HCT116 (cell line): ENCODE measurements around the gene SV2A. TPM values are rescaled to one million over a fixed set of nuclear protein-coding genes. Genes with fewer than 3 reads are reported as not detected.

Source experiments
- ATAC-seq: fragments of 200-7000 bp; cut with Tn5 transposase; 2 replicates; pipeline ENCODE4 v1.9.1; 2020; ENCODE audit warnings: mild to moderate bottlenecking, moderate library complexity
- BruUV-seq: library from RNA; stranded (reverse); fragments of 400-500 nt; replicated peaks from 2 replicates; lab custom pipeline; 2021; lab: Mats Ljungman, UMichigan
- CTCF ChIA-PET: fragments of 300-600 bp; sonication (Branson Sonifier 250); formaldehyde crosslinking; loops from one replicate; lab custom pipeline; 2021; ENCODE audit warnings: antibody characterized with exemption; lab: Charles Lee
- POLR2A ChIA-PET: fragments of 300-600, 350-600 bp; sonication (Branson Sonifier 250); formaldehyde crosslinking; loops from one replicate; lab custom pipeline; 2021; ENCODE audit warnings: antibody characterized with exemption; lab: Charles Lee
- RAD21 ChIA-PET, 2 experiments: fragments of 300-600 bp; sonication (Branson Sonifier 250); formaldehyde crosslinking; loops; one replicate each; lab custom pipeline; 2023; ENCODE audit warnings: low total read pairs in 2 of 2; ENCODE audit not compliant: uncharacterized antibody in 2 of 2, unreplicated experiment in 2 of 2, low non-redundant PET in 1 of 2; lab: Charles Lee
- DNase-seq: peaks from one replicate; pipeline ENCODE4 v3.0.0-alpha.2; 2010; ENCODE audit warnings: low read depth, low spot score
- H2AFZ ChIP-seq: fragments of 200-600 bp; shearing (Covaris generic), sonication (generic); 2 replicates; pipeline ENCODE4 v1.6.1; 2017; ENCODE audit warnings: low read depth, mixed run types, mixed read lengths, antibody characterized with exemption, low read length; ENCODE audit not compliant: poor library complexity, severe bottlenecking
- H3K27ac ChIP-seq: 2 replicates; pipeline ENCODE4 v1.5.1; 2012; ENCODE audit warnings: low read depth, low read length
- H3K27me3 ChIP-seq: fragments of 200-600 bp; sonication (generic); 2 replicates; pipeline ENCODE4 v1.6.1; 2016; ENCODE audit warnings: mixed run types, low read length, mixed read lengths; ENCODE audit not compliant: insufficient read depth
- H3K36me3 ChIP-seq, 2 experiments: fragments of 200-500 bp in 1 of 2; fragments of 200-600 bp in 1 of 2; sonication (Bioruptor generic) in 1 of 2; sonication (generic) in 1 of 2; 2 replicates each; pipeline versions ENCODE4 v1.5.1 to v1.6.1; 2014 to 2016; ENCODE audit warnings: low read length in 2 of 2, inconsistent platforms in 1 of 2, mixed read lengths in 1 of 2, mixed run types in 1 of 2; ENCODE audit not compliant: insufficient read depth in 2 of 2, control insufficient read depth in 1 of 2
- H3K4me1 ChIP-seq, 2 experiments: fragments of 200-600 bp in 1 of 2; sonication (generic) in 1 of 2; 2 replicates each; pipeline versions ENCODE4 v1.5.1 to v1.6.1; 2012 to 2017; ENCODE audit warnings: low read length in 2 of 2, inconsistent platforms in 1 of 2, mild to moderate bottlenecking in 1 of 2, mixed read lengths in 1 of 2, mixed run types in 1 of 2, moderate library complexity in 1 of 2; ENCODE audit not compliant: insufficient read depth in 2 of 2, control insufficient read depth in 1 of 2
- H3K4me2 ChIP-seq: fragments of 200-600 bp; sonication (generic); 2 replicates; pipeline ENCODE4 v1.6.1; 2017; ENCODE audit warnings: mixed run types, low read length, mixed read lengths
- H3K4me3 ChIP-seq, 2 experiments: fragments of 200-600 bp in 1 of 2; sonication (generic) in 1 of 2; replicated peaks in 1 of 2; 2 replicates each; pipeline ENCODE4 v1.5.1; 2011 to 2016; ENCODE audit warnings: low read length in 2 of 2, control low read depth in 1 of 2, low read depth in 1 of 2, mild to moderate bottlenecking in 1 of 2, mixed read lengths in 1 of 2, mixed run types in 1 of 2
- H3K79me2 ChIP-seq: fragments of 200-600 bp; sonication (generic); 2 replicates; pipeline ENCODE4 v1.6.1; 2017; ENCODE audit warnings: mild to moderate bottlenecking, mixed run types, low read length, moderate library complexity, mixed read lengths; ENCODE audit not compliant: insufficient read depth
- H3K9ac ChIP-seq: fragments of 200-600 bp; sonication (generic); 2 replicates; pipeline ENCODE4 v1.6.1; 2016; ENCODE audit warnings: low read length, mixed read lengths
- H3K9me2 ChIP-seq: fragments of 200-600 bp; sonication (generic), shearing (Covaris generic); 2 replicates; pipeline ENCODE4 v1.6.1; 2017; ENCODE audit warnings: mixed run types, mild to moderate bottlenecking, moderate library complexity; ENCODE audit not compliant: insufficient read depth
- H3K9me3 ChIP-seq, 2 experiments: fragments of 200-500 bp in 1 of 2; fragments of 200-600 bp in 1 of 2; sonication (Bioruptor generic) in 1 of 2; sonication (generic) in 1 of 2; 2 replicates each; pipeline ENCODE4 v1.6.1; 2014 to 2017; ENCODE audit warnings: low read length in 2 of 2, mixed read lengths in 2 of 2, inconsistent platforms in 1 of 2, low read depth in 1 of 2, mild to moderate bottlenecking in 1 of 2, mixed run types in 1 of 2, moderate library complexity in 1 of 2; ENCODE audit not compliant: control insufficient read depth in 1 of 2, insufficient read depth in 1 of 2
- H4K20me1 ChIP-seq: fragments of 200-600 bp; sonication (generic), shearing (Covaris generic); 2 replicates; pipeline ENCODE4 v1.6.1; 2017; ENCODE audit warnings: mixed run types, mild to moderate bottlenecking, moderate library complexity; ENCODE audit not compliant: insufficient read depth
- EGR1 ChIP-seq: IDR thresholded peaks from 2 replicates; pipeline ENCODE4 v1.6.1; 2012; ENCODE audit warnings: low read depth
- ELF1 ChIP-seq: IDR thresholded peaks from 2 replicates; pipeline ENCODE4 v1.6.1; 2012; ENCODE audit warnings: low read depth, borderline replicate concordance
- EZH2phosphoT487 ChIP-seq: fragments of 200-600 bp; IDR thresholded peaks from 2 replicates; pipeline ENCODE4 v1.6.1; 2018; ENCODE audit warnings: antibody characterized with exemption, borderline replicate concordance
- POLR2A ChIP-seq: IDR thresholded peaks from 2 replicates; pipeline ENCODE4 v1.7.0; 2011; ENCODE audit warnings: borderline replicate concordance; ENCODE audit not compliant: insufficient read depth, insufficient read length; ENCODE audit errors: extremely low read depth
- POLR2AphosphoS5 ChIP-seq: IDR thresholded peaks from 2 replicates; pipeline ENCODE4 v1.6.1; 2011; ENCODE audit warnings: mild to moderate bottlenecking, low read depth, low read length, moderate library complexity
- SP1 ChIP-seq: IDR thresholded peaks from 2 replicates; pipeline ENCODE4 v1.6.1; 2012; ENCODE audit warnings: low read depth
- TCF7L2 ChIP-seq: IDR thresholded peaks from 2 replicates; pipeline ENCODE4 v1.7.0; 2011; ENCODE audit warnings: borderline replicate concordance, inconsistent platforms; ENCODE audit not compliant: insufficient read depth, insufficient read length; ENCODE audit errors: extremely low read depth
- ZFX ChIP-seq: fragments of 450-650 bp; IDR thresholded peaks from 2 replicates; pipeline ENCODE4 v1.6.1; 2017
- intact Hi-C: fragments of 100-400 bp; cut with micrococcal nuclease; formaldehyde crosslinking; loops from 2 replicates; pipeline ENCODE4 v1.10.0; 2022
- total RNA-seq: library from RNA; stranded (reverse); gene quantifications from one replicate; pipeline ENCODE4 v1.2.1, GENCODE V29; 2021; ENCODE audit not compliant: unreplicated experiment
- TF ChIP-seq, protein P1 (sequence below): IDR thresholded peaks from 2 replicates; pipeline ENCODE4 v1.6.1; 2012
- TF ChIP-seq, protein P2 (sequence below): IDR thresholded peaks from 2 replicates; pipeline ENCODE4 v1.6.1; 2011; ENCODE audit warnings: mild to moderate bottlenecking, low read length, moderate library complexity; ENCODE audit not compliant: insufficient replicate concordance; ENCODE audit errors: extremely low read depth
- TF ChIP-seq, protein P3 (sequence below), 3 experiments: fragments of 200-600 bp in 1 of 3; sonication (generic) in 1 of 3; IDR thresholded peaks in 2 of 3; conservative IDR thresholded peaks in 1 of 3; 2 replicates each; pipeline ENCODE4 v1.5.1; 2012 to 2017; ENCODE audit warnings: low read depth in 2 of 3, low read length in 2 of 3, antibody characterized with exemption in 1 of 3, borderline replicate concordance in 1 of 3, control low read depth in 1 of 3, mild to moderate bottlenecking in 1 of 3, mixed read lengths in 1 of 3, mixed run types in 1 of 3, moderate library complexity in 1 of 3; ENCODE audit not compliant: insufficient read depth in 1 of 3

SV2A gene
- total RNA-seq, 1 experiment from 2014 or later = 0.15 TPM

DNA sequence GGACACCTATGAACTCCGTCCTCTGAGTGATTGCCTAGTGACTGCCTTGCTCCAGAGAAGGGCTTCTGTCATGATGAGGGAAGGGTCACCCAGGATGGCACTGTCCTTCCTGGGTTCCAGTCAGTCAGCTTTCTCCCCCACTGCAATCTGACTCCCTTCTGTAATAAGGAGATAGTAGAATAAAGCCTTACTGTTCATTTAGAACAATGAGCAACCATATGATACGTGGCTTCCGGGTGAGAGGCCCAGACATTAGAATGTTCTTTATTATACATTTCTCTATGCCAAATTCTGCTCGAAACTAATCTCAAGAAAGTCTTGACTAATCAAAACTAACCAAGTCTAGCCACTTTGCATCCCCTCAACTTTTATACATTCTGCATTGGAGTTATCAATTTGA, 27.6 kb upstream of the SV2A start:
- DNase-seq (no peak), ATAC-seq (no peak)
- Histone ChIP-seq H3K4me3 (no peak overlapping the region), H3K79me2 (no peaks in the 10 kb centered on the region), H3K4me2 (no peak overlapping the region), H3K9ac (no peak overlapping the region), H3K27ac (no peak overlapping the region), H3K9me3 (no peaks in the 10 kb centered on the region), H3K27me3 (no peaks in the 10 kb centered on the region), H2AFZ (no peak overlapping the region), H4K20me1 (no peaks in the 10 kb centered on the region), H3K9me2 (no peaks in the 10 kb centered on the region), H3K36me3 (peaks cover 4 to 10% of the 10 kb centered on the region in 2 experiments; a peak in 3 of 4 replicates), H3K4me1 (peaks cover 12 to 22% of the 10 kb centered on the region in 2 experiments)
- no peak for TF ChIP-seq EGR1
- TF ChIP-seq EZH2phosphoT487 = no peak
- TF ChIP-seq ELF1 = no peak
- TF ChIP-seq POLR2AphosphoS5 = no peak
- no peak for TF ChIP-seq POLR2A
- no peak for TF ChIP-seq SP1
- no peak for TF ChIP-seq TCF7L2
- TF ChIP-seq, protein P1, sequence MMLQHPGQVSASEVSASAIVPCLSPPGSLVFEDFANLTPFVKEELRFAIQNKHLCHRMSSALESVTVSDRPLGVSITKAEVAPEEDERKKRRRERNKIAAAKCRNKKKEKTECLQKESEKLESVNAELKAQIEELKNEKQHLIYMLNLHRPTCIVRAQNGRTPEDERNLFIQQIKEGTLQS = no peak
- TF ChIP-seq, protein P2, sequence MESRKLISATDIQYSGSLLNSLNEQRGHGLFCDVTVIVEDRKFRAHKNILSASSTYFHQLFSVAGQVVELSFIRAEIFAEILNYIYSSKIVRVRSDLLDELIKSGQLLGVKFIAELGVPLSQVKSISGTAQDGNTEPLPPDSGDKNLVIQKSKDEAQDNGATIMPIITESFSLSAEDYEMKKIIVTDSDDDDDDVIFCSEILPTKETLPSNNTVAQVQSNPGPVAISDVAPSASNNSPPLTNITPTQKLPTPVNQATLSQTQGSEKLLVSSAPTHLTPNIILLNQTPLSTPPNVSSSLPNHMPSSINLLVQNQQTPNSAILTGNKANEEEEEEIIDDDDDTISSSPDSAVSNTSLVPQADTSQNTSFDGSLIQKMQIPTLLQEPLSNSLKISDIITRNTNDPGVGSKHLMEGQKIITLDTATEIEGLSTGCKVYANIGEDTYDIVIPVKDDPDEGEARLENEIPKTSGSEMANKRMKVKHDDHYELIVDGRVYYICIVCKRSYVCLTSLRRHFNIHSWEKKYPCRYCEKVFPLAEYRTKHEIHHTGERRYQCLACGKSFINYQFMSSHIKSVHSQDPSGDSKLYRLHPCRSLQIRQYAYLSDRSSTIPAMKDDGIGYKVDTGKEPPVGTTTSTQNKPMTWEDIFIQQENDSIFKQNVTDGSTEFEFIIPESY = no peak
- no peak for TF ChIP-seq ZFX
- TF ChIP-seq, protein P3, sequence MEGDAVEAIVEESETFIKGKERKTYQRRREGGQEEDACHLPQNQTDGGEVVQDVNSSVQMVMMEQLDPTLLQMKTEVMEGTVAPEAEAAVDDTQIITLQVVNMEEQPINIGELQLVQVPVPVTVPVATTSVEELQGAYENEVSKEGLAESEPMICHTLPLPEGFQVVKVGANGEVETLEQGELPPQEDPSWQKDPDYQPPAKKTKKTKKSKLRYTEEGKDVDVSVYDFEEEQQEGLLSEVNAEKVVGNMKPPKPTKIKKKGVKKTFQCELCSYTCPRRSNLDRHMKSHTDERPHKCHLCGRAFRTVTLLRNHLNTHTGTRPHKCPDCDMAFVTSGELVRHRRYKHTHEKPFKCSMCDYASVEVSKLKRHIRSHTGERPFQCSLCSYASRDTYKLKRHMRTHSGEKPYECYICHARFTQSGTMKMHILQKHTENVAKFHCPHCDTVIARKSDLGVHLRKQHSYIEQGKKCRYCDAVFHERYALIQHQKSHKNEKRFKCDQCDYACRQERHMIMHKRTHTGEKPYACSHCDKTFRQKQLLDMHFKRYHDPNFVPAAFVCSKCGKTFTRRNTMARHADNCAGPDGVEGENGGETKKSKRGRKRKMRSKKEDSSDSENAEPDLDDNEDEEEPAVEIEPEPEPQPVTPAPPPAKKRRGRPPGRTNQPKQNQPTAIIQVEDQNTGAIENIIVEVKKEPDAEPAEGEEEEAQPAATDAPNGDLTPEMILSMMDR (IDR thresholded peaks at IDR 0.05 in 2 of 3, conservative IDR thresholded peaks at IDR 0.05 in 1 of 3; ENCODE audit: borderline replicate concordance in 1 of 3, insufficient read depth in 1 of 3, low read depth in 2 of 3, low read length in 2 of 3) = no peak
- ChIA-PET RAD21 (no interaction called here), POLR2A (no interaction called here), CTCF (no interaction called here)
- intact Hi-C loops = no loop called here
- BruUV-seq = no TSS peak
